Measurements from ENCODE around the gene UBR2. TPM values are rescaled to one million over a fixed set of nuclear protein-coding genes. Genes with fewer than 3 reads are reported as not detected.

UBR2 gene
- total and polyA plus RNA-seq, 2 of the 13 experiments (the other 11 are each of a cell fraction or from before 2014, with no cell fraction given): 17.6 to 29.3 TPM

DNA sequence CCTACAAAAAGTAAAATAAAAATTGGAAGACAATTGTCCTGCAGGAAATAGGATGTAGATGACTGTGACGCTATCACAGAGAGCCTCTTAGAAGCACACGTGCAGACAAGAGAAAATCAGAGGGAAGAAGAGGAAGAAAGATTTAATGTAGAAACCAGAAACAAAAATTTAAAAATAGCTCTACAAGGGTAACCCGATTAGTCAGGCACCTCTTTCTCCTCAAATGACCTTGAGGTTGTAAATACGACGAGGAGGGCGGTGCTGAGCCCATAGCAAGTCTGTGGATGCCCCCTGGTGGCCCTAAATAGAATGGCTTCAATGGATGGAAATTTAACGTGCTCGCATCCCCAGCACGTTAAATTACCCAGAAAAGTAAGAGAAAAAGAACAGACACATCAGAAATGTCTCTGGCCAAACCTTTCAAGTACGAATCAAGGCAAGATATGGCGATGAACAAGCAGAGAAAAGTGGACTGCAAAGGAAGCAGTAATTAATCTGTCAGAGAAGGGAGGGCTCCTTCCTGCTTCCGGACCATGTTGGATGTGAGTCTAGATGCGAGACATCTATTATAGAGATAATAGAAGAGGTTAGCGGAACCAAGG lies 162.8 kb downstream of the UBR2 start (continued):
- TF ChIP-seq, protein P1, sequence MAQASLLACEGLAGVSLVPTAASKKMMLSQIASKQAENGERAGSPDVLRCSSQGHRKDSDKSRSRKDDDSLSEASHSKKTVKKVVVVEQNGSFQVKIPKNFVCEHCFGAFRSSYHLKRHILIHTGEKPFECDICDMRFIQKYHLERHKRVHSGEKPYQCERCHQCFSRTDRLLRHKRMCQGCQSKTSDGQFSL (CRISPR knock-in tag; IDR thresholded peaks at IDR 0.05): no peak
- TF ChIP-seq ZZZ3 (CRISPR knock-in tag; IDR thresholded peaks at IDR 0.05; ENCODE audit: borderline replicate concordance) (peak; percentile 50; the same call in 1 of the 2 replicates), ZNF354B (CRISPR knock-in tag; IDR thresholded peaks at IDR 0.05) (no peak), HDAC6 (IDR thresholded peaks at IDR 0.05; ENCODE audit: low read depth, low read length) (no peak), SOX6 (IDR thresholded peaks at IDR 0.05) (no peak), SOX6 (CRISPR knock-in tag; IDR thresholded peaks at IDR 0.05) (no peak), ARNTL (CRISPR knock-in tag; IDR thresholded peaks at IDR 0.05) (no peak), ZNF451 (CRISPR knock-in tag; IDR thresholded peaks at IDR 0.05) (no peak), ZNF484 (CRISPR knock-in tag; IDR thresholded peaks at IDR 0.05; ENCODE audit: borderline replicate concordance, low read depth) (no peak), ZNF749 (CRISPR knock-in tag; IDR thresholded peaks at IDR 0.05; ENCODE audit: borderline replicate concordance) (no peak), ZNF136 (CRISPR knock-in tag; IDR thresholded peaks at IDR 0.05; ENCODE audit: low read depth) (no peak), MEIS1 (CRISPR knock-in tag; IDR thresholded peaks at IDR 0.05; ENCODE audit: borderline replicate concordance) (peak; percentile 70; the same call in 1 of the 2 replicates), GZF1 (CRISPR knock-in tag; IDR thresholded peaks at IDR 0.05) (no peak), ZFAT (CRISPR knock-in tag; conservative IDR thresholded peaks at IDR 0.05) (no peak), ZBTB3 (CRISPR knock-in tag; IDR thresholded peaks at IDR 0.05; ENCODE audit: borderline replicate concordance, low read depth) (no peak), ATF7-NPFF (CRISPR knock-in tag; IDR thresholded peaks at IDR 0.05; ENCODE audit: low read depth) (no peak), ZFP36L2 (CRISPR knock-in tag; IDR thresholded peaks at IDR 0.05) (no peak)
- TF ChIP-seq, protein P2, sequence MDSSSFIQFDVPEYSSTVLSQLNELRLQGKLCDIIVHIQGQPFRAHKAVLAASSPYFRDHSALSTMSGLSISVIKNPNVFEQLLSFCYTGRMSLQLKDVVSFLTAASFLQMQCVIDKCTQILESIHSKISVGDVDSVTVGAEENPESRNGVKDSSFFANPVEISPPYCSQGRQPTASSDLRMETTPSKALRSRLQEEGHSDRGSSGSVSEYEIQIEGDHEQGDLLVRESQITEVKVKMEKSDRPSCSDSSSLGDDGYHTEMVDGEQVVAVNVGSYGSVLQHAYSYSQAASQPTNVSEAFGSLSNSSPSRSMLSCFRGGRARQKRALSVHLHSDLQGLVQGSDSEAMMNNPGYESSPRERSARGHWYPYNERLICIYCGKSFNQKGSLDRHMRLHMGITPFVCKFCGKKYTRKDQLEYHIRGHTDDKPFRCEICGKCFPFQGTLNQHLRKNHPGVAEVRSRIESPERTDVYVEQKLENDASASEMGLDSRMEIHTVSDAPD (CRISPR knock-in tag; IDR thresholded peaks at IDR 0.05): no peak
- TF ChIP-seq, protein P3, sequence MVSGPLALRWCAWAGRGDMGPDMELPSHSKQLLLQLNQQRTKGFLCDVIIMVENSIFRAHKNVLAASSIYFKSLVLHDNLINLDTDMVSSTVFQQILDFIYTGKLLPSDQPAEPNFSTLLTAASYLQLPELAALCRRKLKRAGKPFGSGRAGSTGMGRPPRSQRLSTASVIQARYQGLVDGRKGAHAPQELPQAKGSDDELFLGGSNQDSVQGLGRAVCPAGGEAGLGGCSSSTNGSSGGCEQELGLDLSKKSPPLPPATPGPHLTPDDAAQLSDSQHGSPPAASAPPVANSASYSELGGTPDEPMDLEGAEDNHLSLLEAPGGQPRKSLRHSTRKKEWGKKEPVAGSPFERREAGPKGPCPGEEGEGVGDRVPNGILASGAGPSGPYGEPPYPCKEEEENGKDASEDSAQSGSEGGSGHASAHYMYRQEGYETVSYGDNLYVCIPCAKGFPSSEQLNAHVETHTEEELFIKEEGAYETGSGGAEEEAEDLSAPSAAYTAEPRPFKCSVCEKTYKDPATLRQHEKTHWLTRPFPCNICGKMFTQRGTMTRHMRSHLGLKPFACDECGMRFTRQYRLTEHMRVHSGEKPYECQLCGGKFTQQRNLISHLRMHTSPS (CRISPR knock-in tag; IDR thresholded peaks at IDR 0.05; ENCODE audit: low read depth): no peak
- TF ChIP-seq, protein P4, sequence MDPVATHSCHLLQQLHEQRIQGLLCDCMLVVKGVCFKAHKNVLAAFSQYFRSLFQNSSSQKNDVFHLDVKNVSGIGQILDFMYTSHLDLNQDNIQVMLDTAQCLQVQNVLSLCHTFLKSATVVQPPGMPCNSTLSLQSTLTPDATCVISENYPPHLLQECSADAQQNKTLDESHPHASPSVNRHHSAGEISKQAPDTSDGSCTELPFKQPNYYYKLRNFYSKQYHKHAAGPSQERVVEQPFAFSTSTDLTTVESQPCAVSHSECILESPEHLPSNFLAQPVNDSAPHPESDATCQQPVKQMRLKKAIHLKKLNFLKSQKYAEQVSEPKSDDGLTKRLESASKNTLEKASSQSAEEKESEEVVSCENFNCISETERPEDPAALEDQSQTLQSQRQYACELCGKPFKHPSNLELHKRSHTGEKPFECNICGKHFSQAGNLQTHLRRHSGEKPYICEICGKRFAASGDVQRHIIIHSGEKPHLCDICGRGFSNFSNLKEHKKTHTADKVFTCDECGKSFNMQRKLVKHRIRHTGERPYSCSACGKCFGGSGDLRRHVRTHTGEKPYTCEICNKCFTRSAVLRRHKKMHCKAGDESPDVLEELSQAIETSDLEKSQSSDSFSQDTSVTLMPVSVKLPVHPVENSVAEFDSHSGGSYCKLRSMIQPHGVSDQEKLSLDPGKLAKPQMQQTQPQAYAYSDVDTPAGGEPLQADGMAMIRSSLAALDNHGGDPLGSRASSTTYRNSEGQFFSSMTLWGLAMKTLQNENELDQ (CRISPR knock-in tag; IDR thresholded peaks at IDR 0.05; ENCODE audit: borderline replicate concordance): no peak
- TF ChIP-seq, protein P5, sequence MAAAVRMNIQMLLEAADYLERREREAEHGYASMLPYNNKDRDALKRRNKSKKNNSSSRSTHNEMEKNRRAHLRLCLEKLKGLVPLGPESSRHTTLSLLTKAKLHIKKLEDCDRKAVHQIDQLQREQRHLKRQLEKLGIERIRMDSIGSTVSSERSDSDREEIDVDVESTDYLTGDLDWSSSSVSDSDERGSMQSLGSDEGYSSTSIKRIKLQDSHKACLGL (CRISPR knock-in tag; IDR thresholded peaks at IDR 0.05): no peak
- TF ChIP-seq, protein P6, sequence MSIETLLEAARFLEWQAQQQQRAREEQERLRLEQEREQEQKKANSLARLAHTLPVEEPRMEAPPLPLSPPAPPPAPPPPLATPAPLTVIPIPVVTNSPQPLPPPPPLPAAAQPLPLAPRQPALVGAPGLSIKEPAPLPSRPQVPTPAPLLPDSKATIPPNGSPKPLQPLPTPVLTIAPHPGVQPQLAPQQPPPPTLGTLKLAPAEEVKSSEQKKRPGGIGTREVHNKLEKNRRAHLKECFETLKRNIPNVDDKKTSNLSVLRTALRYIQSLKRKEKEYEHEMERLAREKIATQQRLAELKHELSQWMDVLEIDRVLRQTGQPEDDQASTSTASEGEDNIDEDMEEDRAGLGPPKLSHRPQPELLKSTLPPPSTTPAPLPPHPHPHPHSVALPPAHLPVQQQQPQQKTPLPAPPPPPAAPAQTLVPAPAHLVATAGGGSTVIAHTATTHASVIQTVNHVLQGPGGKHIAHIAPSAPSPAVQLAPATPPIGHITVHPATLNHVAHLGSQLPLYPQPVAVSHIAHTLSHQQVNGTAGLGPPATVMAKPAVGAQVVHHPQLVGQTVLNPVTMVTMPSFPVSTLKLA (IDR thresholded peaks at IDR 0.05): no peak
